ENCODE measurements around the gene LUC7L.
"Not testable (repeated sequence)": the region's sequence is repeated elsewhere in the genome, so short reads cannot be mapped to it uniquely, and the experiment has no call there.

Gene LUC7L

DNA sequence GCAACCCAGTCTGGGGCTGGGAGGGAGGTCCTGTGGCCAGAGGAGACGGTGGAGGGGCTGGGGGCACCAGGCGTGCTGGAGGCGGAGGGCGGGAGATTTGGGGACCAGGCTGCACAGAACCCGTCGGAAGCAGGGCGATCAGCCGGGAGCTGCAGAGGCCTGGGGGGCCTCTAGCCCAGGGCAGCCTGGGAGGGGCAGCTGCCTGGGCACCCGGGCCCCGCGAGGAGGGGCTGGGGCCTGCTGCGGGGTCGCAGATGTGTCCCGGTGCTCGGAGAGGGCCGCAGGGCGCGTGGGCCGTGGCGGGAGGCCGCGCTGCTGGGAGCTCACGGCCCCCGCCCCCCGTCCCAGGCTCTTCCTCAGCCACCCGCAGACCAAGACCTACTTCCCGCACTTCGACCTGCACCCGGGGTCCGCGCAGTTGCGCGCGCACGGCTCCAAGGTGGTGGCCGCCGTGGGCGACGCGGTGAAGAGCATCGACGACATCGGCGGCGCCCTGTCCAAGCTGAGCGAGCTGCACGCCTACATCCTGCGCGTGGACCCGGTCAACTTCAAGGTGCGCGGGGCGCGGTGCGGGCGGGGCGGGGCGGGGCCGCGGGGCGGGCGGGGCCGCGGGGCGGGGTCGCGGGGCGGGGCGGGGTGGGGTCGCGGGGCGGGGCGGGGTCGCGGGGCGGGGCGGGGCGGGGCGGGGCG lies 65.0 kb downstream of the LUC7L start:
- DNase-seq = not testable (repeated sequence)

DNA sequence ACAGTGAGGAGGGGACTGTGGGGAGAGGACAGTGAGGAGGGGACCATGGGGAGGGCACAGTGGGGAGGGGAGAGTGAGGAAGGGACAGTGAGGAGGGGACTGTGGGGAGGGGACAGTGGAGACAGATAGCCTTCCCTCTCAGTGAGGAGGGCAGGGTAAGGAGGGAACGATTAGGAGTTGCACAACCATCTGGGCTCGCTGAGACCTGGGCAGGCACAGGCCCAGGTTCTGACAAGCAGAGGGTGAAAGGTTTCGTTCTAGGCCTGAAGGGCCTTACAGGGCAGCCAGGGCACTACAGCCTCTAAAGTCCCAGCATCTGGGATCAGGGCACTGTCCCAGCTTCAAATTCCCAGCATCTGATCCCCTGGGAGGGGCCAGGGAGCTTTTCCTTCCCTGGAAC lies 65.6 kb downstream of the LUC7L start:
- DNase-seq = not testable (repeated sequence)

GRCh38 chr16:163139-163538 lies 66.1 kb downstream of the LUC7L start:
- DNase-seq = not testable (repeated sequence)

GRCh38 chr16:162271-162991 lies 66.8 kb downstream of the LUC7L start:
- DNase-seq = no peak

GRCh38 chr16:160691-161190 lies 68.5 kb downstream of the LUC7L start:
- no peak for DNase-seq

DNA sequence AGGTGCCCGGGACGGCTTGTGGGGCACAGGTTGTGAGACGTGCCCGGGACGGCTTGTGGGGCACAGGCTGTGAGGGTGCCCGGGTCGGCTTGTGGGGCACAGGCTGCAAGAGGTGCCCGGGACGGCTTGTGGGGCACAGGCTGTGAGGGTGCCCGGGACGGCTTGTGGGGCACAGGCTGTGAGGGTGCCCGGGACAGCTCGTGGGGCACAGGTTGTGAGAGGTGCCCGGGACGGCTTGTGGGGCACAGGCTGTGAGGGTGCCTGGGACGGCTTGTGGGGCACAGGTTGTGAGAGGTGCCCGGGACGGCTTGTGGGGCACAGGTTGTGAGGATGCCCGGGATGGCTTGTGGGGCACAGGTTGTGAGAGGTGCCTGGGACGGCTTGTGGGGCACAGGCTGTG lies 69.0 kb downstream of the LUC7L start:
- DNase-seq = not testable (repeated sequence)

- no peak for DNase-seq
Measured at GRCh38 chr16:159136-159849, 70.0 kb downstream of the LUC7L start.

- no peak for DNase-seq
Measured at GRCh38 chr16:155031-155398, 74.2 kb downstream of the LUC7L start.

DNA sequence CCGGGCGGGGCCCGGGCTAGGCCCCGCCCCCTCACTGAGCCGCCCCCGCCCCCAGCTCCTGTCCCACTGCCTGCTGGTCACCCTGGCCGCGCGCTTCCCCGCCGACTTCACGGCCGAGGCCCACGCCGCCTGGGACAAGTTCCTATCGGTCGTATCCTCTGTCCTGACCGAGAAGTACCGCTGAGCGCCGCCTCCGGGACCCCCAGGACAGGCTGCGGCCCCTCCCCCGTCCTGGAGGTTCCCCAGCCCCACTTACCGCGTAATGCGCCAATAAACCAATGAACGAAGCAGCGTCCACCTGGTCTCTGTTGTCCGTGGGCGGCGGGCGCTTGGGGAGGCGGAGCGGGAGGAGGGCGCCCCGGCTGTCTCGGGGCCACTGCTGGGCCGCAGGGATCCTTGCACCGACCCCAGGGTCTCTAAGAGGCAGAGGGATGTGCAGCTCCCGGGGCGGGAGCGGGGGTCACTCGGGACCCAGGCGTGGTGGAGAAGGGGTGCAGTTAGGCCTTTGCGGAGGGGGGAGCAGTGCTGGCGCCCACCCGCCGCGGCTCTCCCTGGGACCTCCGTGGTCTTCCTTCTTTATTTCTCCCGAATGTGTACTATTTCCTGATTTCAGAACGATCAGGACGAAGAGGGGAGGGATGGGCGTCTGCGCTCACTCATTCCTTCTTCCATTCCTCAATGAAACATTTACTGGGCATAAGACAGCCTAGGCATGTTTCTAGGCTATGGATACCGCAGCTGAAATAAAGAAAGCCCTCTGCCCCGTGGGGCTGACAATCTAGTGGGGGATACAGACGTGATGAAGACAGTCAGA lies 74.8 kb downstream of the LUC7L start:
- no peak for DNase-seq

- not testable (repeated sequence) for DNase-seq
Measured at GRCh38 chr16:153550-154216, 75.6 kb downstream of the LUC7L start.

DNA sequence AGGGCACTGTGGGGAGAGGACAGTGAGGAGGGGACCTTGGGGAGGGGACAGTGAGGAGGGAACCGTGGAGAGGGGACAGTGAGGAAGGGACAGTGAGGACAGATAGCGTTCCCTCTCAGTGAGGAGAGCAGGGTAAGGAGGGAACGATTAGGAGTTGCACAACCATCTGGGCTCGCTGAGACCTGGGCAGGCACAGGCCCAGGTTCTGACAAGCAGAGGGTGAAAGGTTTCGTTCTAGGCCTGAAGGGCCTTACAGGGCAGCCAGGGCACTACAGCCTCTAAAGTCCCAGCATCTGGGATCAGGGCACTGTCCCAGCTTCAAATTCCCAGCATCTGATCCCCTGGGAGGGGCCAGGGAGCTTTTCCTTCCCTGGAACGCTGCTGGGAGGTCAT lies 76.1 kb downstream of the LUC7L start:
- not testable (repeated sequence) for DNase-seq

DNA sequence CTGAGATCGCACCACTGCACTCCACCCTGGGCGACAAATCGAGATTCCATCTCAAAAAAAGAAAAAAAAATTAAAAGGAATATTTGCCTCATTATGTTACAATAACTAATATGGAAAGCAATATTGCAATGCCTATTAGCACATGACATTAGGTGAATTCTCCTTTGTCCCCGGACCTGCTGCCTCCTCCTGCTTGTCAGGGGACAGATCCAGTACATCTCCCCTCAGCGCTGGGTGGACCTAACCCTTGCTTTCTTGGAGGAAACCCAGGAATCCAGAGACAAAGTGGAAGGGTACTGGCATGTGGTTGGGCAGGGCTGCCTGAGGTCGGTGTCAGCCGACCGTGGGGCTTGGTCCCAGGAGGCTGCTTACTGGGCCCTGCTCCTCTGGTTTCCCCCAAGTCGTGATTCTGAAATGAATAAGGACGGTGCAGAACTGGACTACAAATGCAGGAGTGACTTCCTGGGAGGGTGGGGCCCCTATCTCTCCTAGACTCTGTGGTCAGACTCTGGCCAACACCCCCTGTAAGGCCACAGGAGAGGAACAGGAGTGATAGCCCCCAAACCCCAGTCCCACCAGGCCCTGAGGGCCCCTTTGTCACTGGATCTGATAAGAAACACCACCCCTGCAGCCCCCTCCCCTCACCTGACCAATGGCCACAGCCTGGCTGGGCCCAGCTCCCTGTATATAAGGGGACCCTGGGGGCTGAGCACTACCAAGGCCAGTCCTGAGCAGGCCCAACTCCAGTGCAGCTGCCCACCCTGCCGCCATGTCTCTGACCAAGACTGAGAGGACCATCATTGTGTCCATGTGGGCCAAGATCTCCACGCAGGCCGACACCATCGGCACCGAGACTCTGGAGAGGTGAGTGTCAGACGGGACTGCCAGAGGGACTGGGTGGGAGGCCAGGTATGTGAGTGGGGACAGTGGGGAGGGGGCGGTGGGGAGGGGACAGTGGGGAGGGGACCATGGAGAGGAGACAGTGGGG lies 76.8 kb downstream of the LUC7L start, which contains the start of gene HBZ:
HBZ (plus strand) TSS at position 504 of the 988 bp plus-strand sequence; CDS start at position 770, 266 bp downstream.
- DNase-seq = no peak

GRCh38 chr16:149024-149660 lies 80.1 kb downstream of the LUC7L start:
- no peak for DNase-seq

DNA sequence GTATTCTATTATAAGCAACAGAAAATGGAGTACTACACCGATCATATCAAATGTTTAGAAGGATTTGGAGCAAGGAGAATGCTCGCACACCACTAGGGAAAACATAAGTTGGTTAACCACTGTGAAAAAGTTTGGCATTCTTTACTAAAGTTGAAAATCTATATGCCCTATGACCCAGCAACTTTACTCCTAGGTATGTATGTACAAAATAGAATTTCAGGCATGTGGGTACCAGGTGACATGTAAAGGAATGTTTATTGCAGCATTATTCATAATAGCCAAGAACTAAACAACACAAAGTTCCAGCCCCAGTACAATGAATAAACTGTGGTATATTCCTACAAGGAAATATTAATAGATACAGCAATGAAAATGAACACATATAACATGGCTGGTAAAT lies 82.6 kb downstream of the LUC7L start:
- no peak for DNase-seq

DNA sequence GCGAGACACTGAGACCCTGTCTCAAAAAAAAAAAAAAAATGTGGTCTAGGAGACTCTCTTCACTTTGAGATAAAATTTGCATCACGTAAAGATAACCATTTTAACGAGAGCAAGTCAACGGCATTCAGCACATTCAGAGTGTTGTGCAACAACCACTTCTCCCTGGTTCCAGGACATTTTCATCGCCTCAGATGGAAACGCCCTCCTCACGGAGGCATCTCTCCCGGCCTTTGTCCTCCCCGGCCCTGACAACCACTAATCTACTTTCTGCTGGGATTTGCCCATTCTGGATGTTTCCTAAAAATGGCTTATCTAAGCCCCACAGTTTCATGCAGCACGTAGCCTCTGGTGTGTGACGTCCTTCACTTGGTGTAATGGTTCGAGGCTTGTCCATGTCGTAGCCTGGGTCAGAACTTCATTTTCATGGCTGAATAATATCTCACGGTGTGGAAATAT lies 84.4 kb downstream of the LUC7L start:
- no peak for DNase-seq

GRCh38 chr16:143456-143855 lies 85.8 kb downstream of the LUC7L start:
- no peak for DNase-seq

GRCh38 chr16:143047-143446 lies 86.2 kb downstream of the LUC7L start:
- DNase-seq = no peak

GRCh38 chr16:142405-142967 lies 86.8 kb downstream of the LUC7L start:
- peak in 1 of 2 donors; percentile 12 for DNase-seq

DNA sequence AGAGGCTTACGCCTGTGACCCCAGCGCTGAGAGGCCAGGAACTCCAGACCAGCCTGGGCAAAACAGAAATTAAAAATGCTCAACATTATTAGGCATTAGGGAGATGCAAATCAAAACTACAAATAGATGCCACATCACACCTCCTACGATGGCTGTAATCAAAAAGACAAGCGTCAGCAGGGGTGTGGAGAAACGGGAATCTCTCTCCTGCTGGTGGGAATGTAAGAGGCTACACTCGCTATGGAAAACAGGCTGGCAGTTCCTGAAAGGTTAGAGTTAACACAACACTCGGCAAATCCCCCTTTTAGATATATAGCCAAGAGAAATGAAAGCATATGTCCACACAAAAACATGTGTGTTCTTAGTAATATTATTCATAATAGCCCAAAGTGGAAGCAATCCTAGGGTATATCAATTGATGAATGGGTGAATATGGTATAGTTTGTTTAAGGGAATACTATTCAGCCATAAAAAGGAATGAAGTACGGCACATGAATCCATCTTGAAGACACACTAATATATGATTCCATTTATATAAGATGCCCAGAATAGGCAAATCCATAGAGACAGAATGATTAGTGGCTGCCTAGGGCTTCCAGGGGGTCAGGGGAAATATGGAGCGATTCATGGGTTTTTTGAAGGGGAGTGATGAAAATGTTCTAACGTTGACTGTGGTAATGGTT lies 88.9 kb downstream of the LUC7L start:
- no peak for DNase-seq

Measured in hippocampal formation (tissue), 2 donors.